Activated CD8-positive, alpha-beta memory T cell treated with anti-CD3 and anti-CD28 coated beads, Interleukin-2, amount 50 U/mL, for 4 hours (primary cell): ENCODE data around the gene NCAN.
A peak's percentile ranks its signal among the peaks of the same experiment; 100 is the strongest.
"Not testable (repeated sequence)": the region's sequence is repeated elsewhere in the genome, so short reads cannot be mapped to it uniquely, and the experiment has no call there.

Experiments used
- DNase-seq: peaks from one replicate; pipeline ENCODE4 v3.0.0-alpha.2; 2020

NCAN gene

GRCh38 chr19:19201697-19202630 lies 9.8 kb upstream of the NCAN start:
- DNase-seq = no peak

- no peak for DNase-seq
Observed at GRCh38 chr19:19202707-19203011, 9.1 kb upstream of the NCAN start.

GRCh38 chr19:19203012-19203856 lies 8.5 kb upstream of the NCAN start, which contains the start of gene NR2C2AP:
NR2C2AP (minus strand) TSS chr19:19203414; CDS start chr19:19203060, 354 bp downstream.
- DNase-seq = peak; percentile 93

- DNase-seq = no peak
Observed at GRCh38 chr19:19204181-19204580, 7.6 kb upstream of the NCAN start.

- DNase-seq = no peak
Observed at GRCh38 chr19:19205416-19206410, 6.0 kb upstream of the NCAN start.

GRCh38 chr19:19206938-19207337 lies 4.8 kb upstream of the NCAN start:
- DNase-seq = no peak

- no peak for DNase-seq
Observed at GRCh38 chr19:19207637-19208572, 3.9 kb upstream of the NCAN start.

GRCh38 chr19:19209372-19209771 lies 2.4 kb upstream of the NCAN start:
- DNase-seq = no peak

- DNase-seq = no peak
Observed at GRCh38 chr19:19212916-19213315, 1.2 kb downstream of the NCAN start.

- DNase-seq = no peak
Observed at GRCh38 chr19:19213426-19214158, 1.8 kb downstream of the NCAN start.

GRCh38 chr19:19214159-19214490 lies 2.4 kb downstream of the NCAN start:
- no peak for DNase-seq

- no peak for DNase-seq
Observed at GRCh38 chr19:19214892-19215291, 3.1 kb downstream of the NCAN start.

- no peak for DNase-seq
Observed at GRCh38 chr19:19215792-19216191, 4.0 kb downstream of the NCAN start.

GRCh38 chr19:19217099-19217498 lies 5.3 kb downstream of the NCAN start:
- DNase-seq = no peak

- no peak for DNase-seq
Observed at GRCh38 chr19:19218911-19219310, 7.2 kb downstream of the NCAN start.

GRCh38 chr19:19221000-19221399 lies 9.2 kb downstream of the NCAN start:
- not testable (repeated sequence) for DNase-seq

- no peak for DNase-seq
Observed at GRCh38 chr19:19223060-19223459, 11.3 kb downstream of the NCAN start.

GRCh38 chr19:19223636-19224035 lies 11.9 kb downstream of the NCAN start:
- DNase-seq = no peak

GRCh38 chr19:19224150-19224851 lies 12.5 kb downstream of the NCAN start:
- DNase-seq = no peak

GRCh38 chr19:19224852-19225494 lies 13.2 kb downstream of the NCAN start:
- DNase-seq = peak; percentile 78
